Activated naive CD4-positive, alpha-beta T cell treated with anti-CD3 and anti-CD28 coated beads for 36 hours (primary cell): ENCODE measurements around the gene HNRNPLL. TPM values are rescaled to one million over a fixed set of nuclear protein-coding genes. Genes with fewer than 3 reads are reported as not detected.
"Not testable (repeated sequence)": the region's sequence is repeated elsewhere in the genome, so short reads cannot be mapped to it uniquely, and the experiment has no call there.

Experiments
- CTCF ChIA-PET: fragments of 350-600 bp; sonication (Branson Sonifier 250); formaldehyde crosslinking; loops from one replicate; lab custom pipeline; 2021; ENCODE audit warnings: antibody characterized with exemption; lab: Charles Lee
- DNase-seq: peaks from one replicate; pipeline ENCODE4 v3.0.0-alpha.2; 2020
- H3K27ac Mint-ChIP-seq: one replicate; pipeline ENCODE4 v1.8.0; 2021; ENCODE audit warnings: mild to moderate bottlenecking, mixed read lengths
- H3K27me3 Mint-ChIP-seq: one replicate; pipeline ENCODE4 v1.8.0; 2021; ENCODE audit warnings: low read depth, mixed read lengths
- H3K36me3 Mint-ChIP-seq: one replicate; pipeline ENCODE4 v1.8.0; 2021; ENCODE audit warnings: low read depth, mixed read lengths
- H3K4me1 Mint-ChIP-seq: one replicate; pipeline ENCODE4 v1.8.0; 2021; ENCODE audit warnings: low read depth, mixed read lengths
- H3K4me3 Mint-ChIP-seq: one replicate; pipeline ENCODE4 v1.8.0; 2021; ENCODE audit warnings: mild to moderate bottlenecking, moderate library complexity, mixed read lengths
- H3K9me3 Mint-ChIP-seq: one replicate; pipeline ENCODE4 v1.8.0; 2021; ENCODE audit warnings: mixed read lengths
- intact Hi-C: fragments of 100-400 bp; cut with micrococcal nuclease; formaldehyde crosslinking; loops from one replicate; pipeline ENCODE4 v1.15.1; 2023
- total RNA-seq, 2 experiments: library from RNA; stranded (reverse); gene quantifications; one replicate each; pipeline ENCODE4 v1.2.3, GENCODE V29; 2021

The HNRNPLL gene
- total RNA-seq = 10 to 100 TPM; 54.4 to 57.3 TPM

DNA sequence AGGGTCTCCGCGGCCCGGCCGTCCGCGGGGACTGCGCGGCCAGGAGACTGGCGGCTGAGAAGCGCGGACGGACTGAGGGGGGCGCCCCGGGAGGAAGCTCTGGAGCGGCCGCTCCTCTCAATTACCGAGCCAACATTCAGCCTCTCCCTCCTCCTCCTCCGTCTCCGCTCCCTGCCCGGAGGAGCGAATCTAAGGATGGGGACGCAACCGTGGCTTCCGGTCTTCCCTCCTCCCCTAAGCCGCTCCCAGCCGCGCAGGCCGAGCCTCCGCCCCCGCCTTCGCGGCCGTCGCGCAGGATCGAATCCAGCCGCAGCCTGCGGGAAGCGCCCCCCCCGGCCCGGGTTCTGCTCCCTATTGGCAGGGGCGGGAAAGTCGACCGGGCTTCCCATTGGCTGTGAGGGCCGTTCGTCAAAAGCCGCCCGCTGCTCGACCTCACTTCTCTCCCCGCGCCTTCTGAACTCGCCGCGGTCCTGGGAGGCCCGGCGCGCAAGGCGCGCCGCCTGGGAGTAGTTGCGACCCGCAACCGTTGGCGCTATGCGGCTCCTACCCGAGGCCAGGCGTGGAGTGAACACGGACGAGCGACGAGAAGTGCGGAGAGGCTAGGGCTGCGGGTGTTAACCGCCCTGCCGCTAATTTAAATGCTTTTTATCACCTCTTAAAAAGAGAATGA is at the start of gene HNRNPLL:
HNRNPLL (minus strand) TSS at position 197 of the 670 bp plus-strand sequence. CDS start 302 bp downstream, outside the sequence.
- H3K27ac Mint-ChIP-seq = peak within 1 kb of the TSS; percentile 92
- peak; percentile 98 for DNase-seq
- H3K9me3 Mint-ChIP-seq = no peaks in the 10 kb centered on the region
- peaks cover 2% of the 10 kb centered on the region for H3K36me3 Mint-ChIP-seq
- peaks cover 52% of the 10 kb centered on the region for H3K4me1 Mint-ChIP-seq
- intact Hi-C loops = loop anchor here (1.0 to 5.0 kb wide), 12 partner anchors 9 to 519 kb away; partner anchors contain the start of genes ATL2, GEMIN6, SOS1 and SRSF7
- CTCF ChIA-PET = interaction anchor here (0.6 to 14.7 kb wide), 21 partner anchors 11 to 129 kb away, joined by 3 to 152 read pairs (median 5); partner anchors contain the start of gene GALM
- H3K4me3 Mint-ChIP-seq = peak within 1 kb of the TSS; percentile 90
- no peaks in the 10 kb centered on the region for H3K27me3 Mint-ChIP-seq

- Mint-ChIP-seq H3K36me3 (no peaks in the 10 kb centered on the region), H3K27ac (no peak overlapping the region), H3K4me1 (peaks cover 40% of the 10 kb centered on the region), H3K27me3 (no peaks in the 10 kb centered on the region), H3K4me3 (no peak overlapping the region), H3K9me3 (no peaks in the 10 kb centered on the region)
- CTCF ChIA-PET = interaction anchor here (0.8 to 1.0 kb wide), 2 partner anchors 28 to 69 kb away, joined by 3 read pairs; no protein-coding TSS in a partner anchor
- intact Hi-C loops = loop anchor here (5.0 kb wide), 3 partner anchors 1023 to 1273 kb away; no protein-coding TSS in a partner anchor
- no peak for DNase-seq
These were observed 48.0 kb upstream of the HNRNPLL start for GRCh38 chr2:38650717-38651116.

DNA sequence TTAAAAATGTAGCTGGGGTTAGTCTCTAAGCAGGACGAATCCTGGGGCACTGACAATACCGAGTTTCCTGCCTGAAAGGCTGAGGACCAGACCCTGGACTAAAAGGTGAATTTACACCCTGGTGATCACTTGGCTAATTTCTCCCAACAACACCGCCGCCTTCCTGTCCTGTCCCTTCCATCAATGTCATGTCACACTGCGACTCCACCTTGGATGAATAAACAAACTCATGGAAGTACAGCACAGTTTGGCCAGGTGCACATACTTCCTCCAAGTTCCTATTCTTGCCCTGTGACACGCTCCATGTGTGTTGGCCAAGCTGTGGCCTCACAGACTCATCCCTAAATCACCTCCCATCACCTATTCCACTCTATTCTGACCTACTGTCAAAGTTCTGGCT is 47.3 kb upstream of the HNRNPLL start:
- H3K36me3 Mint-ChIP-seq = no peaks in the 10 kb centered on the region
- no peak for DNase-seq
- intact Hi-C loops = loop anchor here (5.0 kb wide), 3 partner anchors 1023 to 1273 kb away; no protein-coding TSS in a partner anchor
- H3K27ac Mint-ChIP-seq = no peak overlapping the region
- H3K27me3 Mint-ChIP-seq = no peaks in the 10 kb centered on the region
- peaks cover 36% of the 10 kb centered on the region for H3K4me1 Mint-ChIP-seq
- no peak overlapping the region for H3K4me3 Mint-ChIP-seq
- H3K9me3 Mint-ChIP-seq = no peaks in the 10 kb centered on the region
- CTCF ChIA-PET = no interaction called here

- DNase-seq = no peak
- H3K4me3 Mint-ChIP-seq = no peak overlapping the region
- no peaks in the 10 kb centered on the region for H3K9me3 Mint-ChIP-seq
- peaks cover 34% of the 10 kb centered on the region for H3K4me1 Mint-ChIP-seq
- H3K27ac Mint-ChIP-seq = no peak overlapping the region
- no peaks in the 10 kb centered on the region for H3K27me3 Mint-ChIP-seq
- H3K36me3 Mint-ChIP-seq = no peaks in the 10 kb centered on the region
- CTCF ChIA-PET = interaction anchor here (1.0 to 1.5 kb wide), 3 partner anchors 23 to 67 kb away, joined by 3 to 5 read pairs (median 3); no protein-coding TSS in a partner anchor
- intact Hi-C loops = no loop called here
These were observed 46.5 kb upstream of the HNRNPLL start for GRCh38 chr2:38649176-38649728.

DNA sequence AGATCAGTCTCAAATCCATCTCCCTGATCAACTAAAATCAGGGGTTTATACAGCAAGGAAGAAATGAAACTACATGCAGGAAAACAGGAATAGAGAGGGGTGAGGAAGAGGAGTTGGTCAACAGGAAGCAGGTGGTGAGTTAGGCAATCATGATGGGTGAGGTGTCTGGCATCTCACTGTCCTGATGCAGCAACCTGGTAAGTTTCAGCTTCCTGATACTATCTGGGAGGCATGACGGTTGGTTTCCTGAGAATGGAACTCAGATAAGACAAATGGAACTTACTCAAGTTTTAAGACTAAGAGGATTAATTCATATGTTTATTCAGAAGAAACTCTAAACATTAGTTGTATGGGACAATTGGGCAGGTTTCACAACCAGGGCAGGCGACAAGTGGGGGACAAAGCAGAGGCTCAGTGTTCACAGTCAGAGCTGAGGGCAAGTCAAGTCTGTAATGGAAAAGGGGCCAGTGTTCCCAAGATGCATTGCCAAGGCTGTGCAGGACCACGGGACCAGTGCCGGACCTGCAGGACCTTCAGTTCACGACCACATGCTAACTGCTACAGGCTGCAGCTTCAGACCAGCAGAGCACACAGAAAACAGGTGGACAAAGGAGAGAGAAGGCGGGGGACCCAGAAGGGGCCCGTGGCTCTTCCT is 45.5 kb upstream of the HNRNPLL start:
- intact Hi-C loops = no loop called here
- CTCF ChIA-PET = interaction anchor here (1.0 to 1.6 kb wide), 4 partner anchors 17 to 66 kb away, joined by 3 to 5 read pairs (median 3); no protein-coding TSS in a partner anchor
- no peaks in the 10 kb centered on the region for H3K9me3 Mint-ChIP-seq
- H3K27ac Mint-ChIP-seq = no peak overlapping the region
- H3K4me3 Mint-ChIP-seq = no peak overlapping the region
- peaks cover 31% of the 10 kb centered on the region for H3K4me1 Mint-ChIP-seq
- no peak for DNase-seq
- no peaks in the 10 kb centered on the region for H3K36me3 Mint-ChIP-seq
- H3K27me3 Mint-ChIP-seq = no peaks in the 10 kb centered on the region

DNA sequence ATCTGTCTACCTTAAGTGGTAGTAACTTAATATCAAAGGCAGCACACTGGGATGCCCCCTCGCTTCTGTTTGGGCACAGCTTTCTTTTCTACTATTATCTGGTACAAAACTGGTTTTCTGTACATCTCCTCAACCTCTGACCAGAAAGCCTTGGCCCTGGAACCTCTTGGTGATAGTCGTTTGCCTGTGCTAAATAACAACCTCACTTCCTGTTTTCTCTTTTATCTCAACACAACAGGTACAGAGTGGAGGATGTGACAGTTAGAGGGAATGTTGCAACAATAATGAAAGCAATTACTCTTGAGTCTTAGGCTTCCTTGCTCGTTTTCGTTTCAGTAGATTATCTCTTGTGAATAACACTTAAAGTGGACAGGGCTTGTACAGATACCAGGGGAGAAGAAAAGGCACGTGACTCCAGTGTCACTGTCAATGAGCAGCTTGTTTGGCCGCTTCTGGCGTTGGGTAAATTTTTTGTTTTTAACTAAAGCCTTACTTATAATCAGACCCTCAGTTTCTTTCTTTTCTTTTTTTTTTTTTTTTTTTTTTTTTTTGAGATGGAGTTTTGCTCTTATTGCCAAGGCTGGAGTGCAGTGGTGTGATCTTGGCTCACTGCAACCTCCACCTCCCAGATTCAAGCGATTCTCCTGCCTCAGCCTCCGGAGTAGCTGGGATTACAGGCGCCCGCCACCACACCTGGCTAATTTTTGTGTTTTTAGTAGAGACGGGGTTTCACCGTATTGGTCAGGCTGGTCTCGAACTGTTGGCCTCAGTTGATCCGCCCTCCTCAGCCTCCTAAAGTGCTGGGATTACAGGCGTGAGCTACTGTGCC is 41.2 kb upstream of the HNRNPLL start:
- H3K4me3 Mint-ChIP-seq, H3K36me3 Mint-ChIP-seq, CTCF ChIA-PET, H3K27me3 Mint-ChIP-seq, H3K9me3 Mint-ChIP-seq, DNase-seq: not testable (repeated sequence)
- intact Hi-C loops = loop anchor here (1.0 kb wide), 1 partner anchor 9 kb away; no protein-coding TSS in a partner anchor
- H3K4me1 Mint-ChIP-seq = peaks cover 28% of the 10 kb centered on the region
- H3K27ac Mint-ChIP-seq = peak overlapping the region; percentile 46

- H3K27me3 Mint-ChIP-seq = no peaks in the 10 kb centered on the region
- H3K4me3 Mint-ChIP-seq = no peak overlapping the region
- intact Hi-C loops = loop anchor here (1.0 kb wide), 1 partner anchor 10 kb away; no protein-coding TSS in a partner anchor
- H3K36me3 Mint-ChIP-seq = no peaks in the 10 kb centered on the region
- no peak for DNase-seq
- H3K4me1 Mint-ChIP-seq = peaks cover 30% of the 10 kb centered on the region
- H3K27ac Mint-ChIP-seq = peak overlapping the region; percentile 39
- CTCF ChIA-PET = interaction anchor here (1.5 to 1.6 kb wide), 2 partner anchors 28 to 38 kb away, joined by 3 to 6 read pairs; no protein-coding TSS in a partner anchor
- H3K9me3 Mint-ChIP-seq = no peaks in the 10 kb centered on the region
These were observed 40.4 kb upstream of the HNRNPLL start for GRCh38 chr2:38643021-38643671.

- H3K36me3 Mint-ChIP-seq, H3K9me3 Mint-ChIP-seq, H3K4me3 Mint-ChIP-seq, H3K27me3 Mint-ChIP-seq, H3K27ac Mint-ChIP-seq, DNase-seq: not testable (repeated sequence)
- intact Hi-C loops = loop anchor here (1.0 kb wide), 1 partner anchor 11 kb away; no protein-coding TSS in a partner anchor
- peaks cover 28% of the 10 kb centered on the region for H3K4me1 Mint-ChIP-seq
- CTCF ChIA-PET = interaction anchor here (1.5 to 1.6 kb wide), 2 partner anchors 27 to 37 kb away, joined by 3 to 6 read pairs; no protein-coding TSS in a partner anchor
These were observed 39.8 kb upstream of the HNRNPLL start for GRCh38 chr2:38642373-38643017.

DNA sequence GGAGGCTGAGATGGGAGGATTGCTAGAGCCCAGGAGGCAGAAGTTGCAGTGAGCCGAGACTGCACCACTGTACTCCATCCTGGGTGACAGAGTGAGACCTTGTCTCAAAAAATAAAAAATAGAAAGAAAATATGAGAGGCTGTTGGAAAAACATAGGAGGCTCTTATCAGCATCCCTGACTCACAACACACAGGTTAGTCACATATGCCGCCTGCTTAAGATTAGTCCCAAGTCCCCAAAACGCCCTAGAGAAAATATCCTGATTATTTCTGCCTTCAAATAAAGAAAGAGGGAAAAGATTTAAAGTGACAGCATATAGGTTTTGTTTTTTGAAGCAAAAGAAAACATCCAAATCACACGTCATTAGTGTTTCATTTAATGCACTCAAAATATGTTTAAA is 33.3 kb upstream of the HNRNPLL start:
- H3K9me3 Mint-ChIP-seq = peaks cover 3% of the 10 kb centered on the region
- no peaks in the 10 kb centered on the region for H3K27me3 Mint-ChIP-seq
- H3K27ac Mint-ChIP-seq = no peak overlapping the region
- peaks cover 18% of the 10 kb centered on the region for H3K4me1 Mint-ChIP-seq
- H3K36me3 Mint-ChIP-seq = no peaks in the 10 kb centered on the region
- no peak for DNase-seq
- intact Hi-C loops = no loop called here
- H3K4me3 Mint-ChIP-seq = no peak overlapping the region
- CTCF ChIA-PET = interaction anchor here (0.9 kb wide), 1 partner anchor 19 kb away, joined by 5 read pairs; no protein-coding TSS in a partner anchor

- CTCF ChIA-PET = interaction anchor here (0.7 to 1.0 kb wide), 3 partner anchors 9 to 377 kb away, joined by 3 to 4 read pairs (median 3); no protein-coding TSS in a partner anchor
- Mint-ChIP-seq H3K4me3 (no peak overlapping the region), H3K27ac (no peak overlapping the region), H3K9me3 (peaks cover 3% of the 10 kb centered on the region), H3K4me1 (peaks cover 18% of the 10 kb centered on the region), H3K27me3 (no peaks in the 10 kb centered on the region), H3K36me3 (no peaks in the 10 kb centered on the region)
- DNase-seq = no peak
- intact Hi-C loops = loop anchor here (2.0 kb wide), 1 partner anchor 20 kb away; no protein-coding TSS in a partner anchor
These were observed 32.4 kb upstream of the HNRNPLL start for GRCh38 chr2:38635139-38635538.
